Thymus (tissue), 11 donors: ENCODE measurements around the gene DHCR7. TPM values are rescaled to one million over a fixed set of nuclear protein-coding genes. Genes with fewer than 3 reads are reported as not detected.
A peak's percentile ranks its signal among the peaks of the same experiment; 100 is the strongest.

Experiments
- DNase-seq, 9 donors: peaks; one replicate each; pipeline ENCODE4 v3.0.0-alpha.2; 2013; ENCODE audit warnings: low spot score in 9 of 9, low read depth in 6 of 9, missing footprints in 1 of 9
- H3K27ac ChIP-seq, 2 donors: one replicate each; pipeline ENCODE4 v1.5.1; 2013; ENCODE audit warnings: control low read depth in 1 of 2, low read depth in 1 of 2, low read length in 1 of 2, mild to moderate bottlenecking in 1 of 2, moderate library complexity in 1 of 2
- H3K27me3 ChIP-seq, 2 donors: one replicate each; pipeline ENCODE4 v1.5.1; 2013; ENCODE audit warnings: low read length in 1 of 2; ENCODE audit not compliant: control insufficient read depth in 2 of 2, insufficient read depth in 1 of 2
- H3K36me3 ChIP-seq, 2 donors: one replicate each; pipeline ENCODE4 v1.5.1; 2013; ENCODE audit warnings: low read length in 1 of 2, mild to moderate bottlenecking in 1 of 2, moderate library complexity in 1 of 2; ENCODE audit not compliant: control insufficient read depth in 2 of 2, insufficient read depth in 2 of 2
- H3K4me1 ChIP-seq, 2 donors: one replicate each; pipeline ENCODE4 v1.5.1; 2013; ENCODE audit warnings: low read length in 2 of 2; ENCODE audit not compliant: control insufficient read depth in 2 of 2, insufficient read depth in 2 of 2
- H3K4me3 ChIP-seq, 2 donors: one replicate each; pipeline ENCODE4 v1.5.1; 2013; ENCODE audit warnings: low read length in 2 of 2, control low read depth in 1 of 2, mild to moderate bottlenecking in 1 of 2
- H3K9me3 ChIP-seq, 2 donors: one replicate each; pipeline ENCODE4 v1.5.1; 2013; ENCODE audit warnings: low read length in 1 of 2, mild to moderate bottlenecking in 1 of 2; ENCODE audit not compliant: control insufficient read depth in 2 of 2, insufficient read depth in 1 of 2
- WGBS: extraction: QIAGEN DNeasy Blood & Tissue Kit; methylation state at CpG from one replicate; pipeline ENCODE4 v1.1.7; 2013; 5-methylcytosine and 5-hydroxymethylcytosine counted together
- polyA plus RNA-seq: library from polyadenylated mRNA; stranded (reverse); fragments of 200-250 nt; gene quantifications from one replicate; pipeline ENCODE4 v1.2.3, GENCODE V29; 2013
- total RNA-seq: library from RNA; stranded (reverse); fragments of 120-200 nt; gene quantifications from one replicate; pipeline ENCODE4 v1.2.4, GENCODE V29; 2013
- donor health status: healthy.

The DHCR7 gene
- total and polyA plus RNA-seq, 2 donors = 4.1 to 4.5 TPM

GRCh38 chr11:71489311-71490043 lies 41.3 kb upstream of the DHCR7 start:
- Histone ChIP-seq H3K4me3 (no peak overlapping the region), H3K27me3 (no peaks in the 10 kb centered on the region), H3K4me1 (peaks cover 0 to 3% of the 10 kb centered on the region in 2 donors), H3K9me3 (no peaks in the 10 kb centered on the region), H3K36me3 (peaks cover 39 to 73% of the 10 kb centered on the region in 2 donors), H3K27ac (no peak overlapping the region)
- 94% methylated on average over 15 of the region's 15 CpGs for WGBS
- peak in 1 of 9 donors; percentile 9 for DNase-seq

GRCh38 chr11:71488681-71489270 lies 40.6 kb upstream of the DHCR7 start:
- Histone ChIP-seq H3K9me3 (no peaks in the 10 kb centered on the region), H3K27ac (no peak overlapping the region), H3K36me3 (peaks cover 46 to 75% of the 10 kb centered on the region in 2 donors), H3K4me3 (no peak overlapping the region), H3K4me1 (peaks cover 0 to 3% of the 10 kb centered on the region in 2 donors), H3K27me3 (no peaks in the 10 kb centered on the region)
- no peak for DNase-seq
- WGBS = 96% methylated on average over 6 of the region's 6 CpGs

GRCh38 chr11:71486320-71486719 lies 38.1 kb upstream of the DHCR7 start:
- Histone ChIP-seq H3K4me3 (no peak overlapping the region), H3K27me3 (no peaks in the 10 kb centered on the region), H3K36me3 (peaks cover 52 to 86% of the 10 kb centered on the region in 2 donors), H3K9me3 (no peaks in the 10 kb centered on the region), H3K27ac (no peak overlapping the region), H3K4me1 (peaks cover 0 to 3% of the 10 kb centered on the region in 2 donors)
- 98% methylated on average over 1 of the region's 1 CpG for WGBS
- no peak for DNase-seq

- 98% methylated on average over 18 of the region's 18 CpGs for whole genome bisulfite sequencing
- H3K27me3 ChIP-seq = no peaks in the 10 kb centered on the region
- peaks cover 51 to 86% of the 10 kb centered on the region in 2 donors for H3K36me3 ChIP-seq
- DNase-seq = no peak
- no peak overlapping the region for H3K27ac ChIP-seq
- H3K4me3 ChIP-seq = no peak overlapping the region
- no peaks in the 10 kb centered on the region for H3K9me3 ChIP-seq
- H3K4me1 ChIP-seq = peaks cover 0 to 3% of the 10 kb centered on the region in 2 donors
Observed at GRCh38 chr11:71485466-71485865, 37.3 kb upstream of the DHCR7 start.

GRCh38 chr11:71485063-71485399 lies 36.8 kb upstream of the DHCR7 start:
- Histone ChIP-seq H3K27me3 (no peaks in the 10 kb centered on the region), H3K36me3 (peaks cover 49 to 86% of the 10 kb centered on the region in 2 donors), H3K4me1 (peaks cover 0 to 3% of the 10 kb centered on the region in 2 donors), H3K9me3 (no peaks in the 10 kb centered on the region), H3K4me3 (no peak overlapping the region), H3K27ac (no peak overlapping the region)
- no peak for DNase-seq
- over 99% methylated on average over 6 of the region's 6 CpGs for WGBS

GRCh38 chr11:71484248-71485062 lies 36.3 kb upstream of the DHCR7 start:
- Histone ChIP-seq H3K4me3 (no peak overlapping the region), H3K27ac (no peak overlapping the region), H3K4me1 (peaks cover 0 to 1% of the 10 kb centered on the region in 2 donors), H3K27me3 (no peaks in the 10 kb centered on the region), H3K9me3 (no peaks in the 10 kb centered on the region), H3K36me3 (peaks cover 51 to 86% of the 10 kb centered on the region in 2 donors)
- WGBS = 97% methylated on average over 23 of the region's 23 CpGs
- DNase-seq = no peak

GRCh38 chr11:71483692-71484091 lies 35.5 kb upstream of the DHCR7 start:
- 97% methylated on average over 6 of the region's 6 CpGs for WGBS

GRCh38 chr11:71482746-71483364 lies 34.7 kb upstream of the DHCR7 start:
- no peak overlapping the region for H3K27ac ChIP-seq

More at GRCh38 chr11:71483692-71484091, 35.5 kb upstream of the DHCR7 start:
- H3K27me3 ChIP-seq = no peaks in the 10 kb centered on the region
- no peak for DNase-seq
- H3K36me3 ChIP-seq = peaks cover 52 to 87% of the 10 kb centered on the region in 2 donors
- H3K9me3 ChIP-seq = no peaks in the 10 kb centered on the region
- no peaks in the 10 kb centered on the region for H3K4me1 ChIP-seq
- no peak overlapping the region for H3K27ac ChIP-seq
- H3K4me3 ChIP-seq = no peak overlapping the region

More at GRCh38 chr11:71482746-71483364, 34.7 kb upstream of the DHCR7 start:
- Histone ChIP-seq H3K4me3 (no peak overlapping the region), H3K36me3 (peaks cover 58 to 87% of the 10 kb centered on the region in 2 donors), H3K9me3 (no peaks in the 10 kb centered on the region), H3K4me1 (no peaks in the 10 kb centered on the region), H3K27me3 (no peaks in the 10 kb centered on the region)
- DNase-seq = no peak
- WGBS = 98% methylated on average over 13 of the region's 13 CpGs
